HL-60 (cell line): Measurements from ENCODE around the gene TNRC6C.

ENCODE experiments used
- GABPA ChIP-seq: IDR thresholded peaks from 2 replicates; pipeline ENCODE4 v1.6.1; 2012; ENCODE audit warnings: low read depth
- POLR2AphosphoS5 ChIP-seq: IDR thresholded peaks from 2 replicates; pipeline ENCODE4 v1.6.1; 2012; ENCODE audit warnings: low read depth
- TF ChIP-seq, protein P1 (sequence below): IDR thresholded peaks from one replicate; pipeline ENCODE4 v1.5.1; 2011; ENCODE audit warnings: low read length, control low read depth, inconsistent platforms; ENCODE audit not compliant: insufficient read depth
- TF ChIP-seq, protein P2 (sequence below): IDR thresholded peaks from 2 replicates; pipeline ENCODE4 v1.6.1; 2012; ENCODE audit warnings: low read depth; ENCODE audit not compliant: insufficient replicate concordance

DNA sequence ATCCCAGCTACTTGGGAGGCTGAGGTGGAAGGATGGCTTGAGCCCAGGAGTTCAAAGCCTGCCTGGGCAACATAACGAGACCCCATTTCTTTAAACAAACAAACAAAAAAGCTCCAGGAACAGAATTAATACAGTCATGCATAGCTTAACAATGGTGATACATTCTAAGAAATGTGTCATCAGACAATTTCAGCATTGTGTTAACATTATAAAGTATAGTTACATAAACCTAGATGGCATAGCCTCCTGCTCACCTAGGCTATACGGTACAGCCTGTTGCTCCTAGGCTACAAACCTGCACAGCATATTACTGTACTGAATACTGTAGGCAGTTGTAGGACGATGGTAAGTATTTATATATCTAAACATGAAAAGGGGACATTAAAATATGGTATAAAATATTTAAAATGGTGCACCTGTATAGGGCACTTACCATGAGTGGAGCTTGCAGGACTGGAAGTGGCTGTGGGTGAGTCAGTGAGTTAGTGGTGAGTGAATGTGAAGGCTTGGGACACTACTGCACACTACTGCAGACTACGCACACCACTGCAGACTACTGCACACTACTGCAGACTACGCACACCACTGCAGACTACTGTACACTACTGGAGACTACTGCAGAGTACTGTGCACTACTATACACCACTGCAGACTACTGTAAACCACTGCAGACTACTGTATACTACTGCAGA lies 95.4 kb downstream of the TNRC6C start:
- TF ChIP-seq, protein P1, sequence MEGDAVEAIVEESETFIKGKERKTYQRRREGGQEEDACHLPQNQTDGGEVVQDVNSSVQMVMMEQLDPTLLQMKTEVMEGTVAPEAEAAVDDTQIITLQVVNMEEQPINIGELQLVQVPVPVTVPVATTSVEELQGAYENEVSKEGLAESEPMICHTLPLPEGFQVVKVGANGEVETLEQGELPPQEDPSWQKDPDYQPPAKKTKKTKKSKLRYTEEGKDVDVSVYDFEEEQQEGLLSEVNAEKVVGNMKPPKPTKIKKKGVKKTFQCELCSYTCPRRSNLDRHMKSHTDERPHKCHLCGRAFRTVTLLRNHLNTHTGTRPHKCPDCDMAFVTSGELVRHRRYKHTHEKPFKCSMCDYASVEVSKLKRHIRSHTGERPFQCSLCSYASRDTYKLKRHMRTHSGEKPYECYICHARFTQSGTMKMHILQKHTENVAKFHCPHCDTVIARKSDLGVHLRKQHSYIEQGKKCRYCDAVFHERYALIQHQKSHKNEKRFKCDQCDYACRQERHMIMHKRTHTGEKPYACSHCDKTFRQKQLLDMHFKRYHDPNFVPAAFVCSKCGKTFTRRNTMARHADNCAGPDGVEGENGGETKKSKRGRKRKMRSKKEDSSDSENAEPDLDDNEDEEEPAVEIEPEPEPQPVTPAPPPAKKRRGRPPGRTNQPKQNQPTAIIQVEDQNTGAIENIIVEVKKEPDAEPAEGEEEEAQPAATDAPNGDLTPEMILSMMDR: no peak
- TF ChIP-seq, protein P2, sequence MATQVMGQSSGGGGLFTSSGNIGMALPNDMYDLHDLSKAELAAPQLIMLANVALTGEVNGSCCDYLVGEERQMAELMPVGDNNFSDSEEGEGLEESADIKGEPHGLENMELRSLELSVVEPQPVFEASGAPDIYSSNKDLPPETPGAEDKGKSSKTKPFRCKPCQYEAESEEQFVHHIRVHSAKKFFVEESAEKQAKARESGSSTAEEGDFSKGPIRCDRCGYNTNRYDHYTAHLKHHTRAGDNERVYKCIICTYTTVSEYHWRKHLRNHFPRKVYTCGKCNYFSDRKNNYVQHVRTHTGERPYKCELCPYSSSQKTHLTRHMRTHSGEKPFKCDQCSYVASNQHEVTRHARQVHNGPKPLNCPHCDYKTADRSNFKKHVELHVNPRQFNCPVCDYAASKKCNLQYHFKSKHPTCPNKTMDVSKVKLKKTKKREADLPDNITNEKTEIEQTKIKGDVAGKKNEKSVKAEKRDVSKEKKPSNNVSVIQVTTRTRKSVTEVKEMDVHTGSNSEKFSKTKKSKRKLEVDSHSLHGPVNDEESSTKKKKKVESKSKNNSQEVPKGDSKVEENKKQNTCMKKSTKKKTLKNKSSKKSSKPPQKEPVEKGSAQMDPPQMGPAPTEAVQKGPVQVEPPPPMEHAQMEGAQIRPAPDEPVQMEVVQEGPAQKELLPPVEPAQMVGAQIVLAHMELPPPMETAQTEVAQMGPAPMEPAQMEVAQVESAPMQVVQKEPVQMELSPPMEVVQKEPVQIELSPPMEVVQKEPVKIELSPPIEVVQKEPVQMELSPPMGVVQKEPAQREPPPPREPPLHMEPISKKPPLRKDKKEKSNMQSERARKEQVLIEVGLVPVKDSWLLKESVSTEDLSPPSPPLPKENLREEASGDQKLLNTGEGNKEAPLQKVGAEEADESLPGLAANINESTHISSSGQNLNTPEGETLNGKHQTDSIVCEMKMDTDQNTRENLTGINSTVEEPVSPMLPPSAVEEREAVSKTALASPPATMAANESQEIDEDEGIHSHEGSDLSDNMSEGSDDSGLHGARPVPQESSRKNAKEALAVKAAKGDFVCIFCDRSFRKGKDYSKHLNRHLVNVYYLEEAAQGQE: no peak
- TF ChIP-seq GABPA (no peak), POLR2AphosphoS5 (no peak)
